ENCODE measurements around the gene IFNA5.

IFNA5 gene

DNA sequence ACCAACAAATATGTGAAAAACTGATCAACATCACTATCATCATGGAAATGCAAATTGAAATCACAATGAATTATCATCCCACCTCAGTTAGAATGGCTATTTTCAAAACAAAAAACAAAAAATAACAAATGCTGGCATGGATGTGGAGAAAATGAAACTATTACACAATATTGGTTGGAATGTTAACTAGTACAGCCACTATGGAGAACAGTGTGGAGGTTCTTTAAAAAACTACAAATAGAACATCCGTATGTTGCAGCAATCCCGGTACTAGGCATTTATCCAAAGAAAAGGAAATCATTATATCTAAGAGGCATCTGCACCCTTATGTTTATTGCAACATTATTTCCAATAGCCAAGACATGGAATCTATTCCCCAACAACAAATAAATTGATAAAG is 9.0 kb upstream of the IFNA5 start:
- no peaks in the 10 kb centered on the region for H3K4me1 ChIP-seq
- peaks cover 23% of the 10 kb centered on the region for H3K27me3 ChIP-seq
- H3K36me3 ChIP-seq, result no peaks in the 10 kb centered on the region
- H3K4me3 ChIP-seq (ENCODE audit: low read depth, low read length), result no peak overlapping the region
- TF ChIP-seq, protein P1, sequence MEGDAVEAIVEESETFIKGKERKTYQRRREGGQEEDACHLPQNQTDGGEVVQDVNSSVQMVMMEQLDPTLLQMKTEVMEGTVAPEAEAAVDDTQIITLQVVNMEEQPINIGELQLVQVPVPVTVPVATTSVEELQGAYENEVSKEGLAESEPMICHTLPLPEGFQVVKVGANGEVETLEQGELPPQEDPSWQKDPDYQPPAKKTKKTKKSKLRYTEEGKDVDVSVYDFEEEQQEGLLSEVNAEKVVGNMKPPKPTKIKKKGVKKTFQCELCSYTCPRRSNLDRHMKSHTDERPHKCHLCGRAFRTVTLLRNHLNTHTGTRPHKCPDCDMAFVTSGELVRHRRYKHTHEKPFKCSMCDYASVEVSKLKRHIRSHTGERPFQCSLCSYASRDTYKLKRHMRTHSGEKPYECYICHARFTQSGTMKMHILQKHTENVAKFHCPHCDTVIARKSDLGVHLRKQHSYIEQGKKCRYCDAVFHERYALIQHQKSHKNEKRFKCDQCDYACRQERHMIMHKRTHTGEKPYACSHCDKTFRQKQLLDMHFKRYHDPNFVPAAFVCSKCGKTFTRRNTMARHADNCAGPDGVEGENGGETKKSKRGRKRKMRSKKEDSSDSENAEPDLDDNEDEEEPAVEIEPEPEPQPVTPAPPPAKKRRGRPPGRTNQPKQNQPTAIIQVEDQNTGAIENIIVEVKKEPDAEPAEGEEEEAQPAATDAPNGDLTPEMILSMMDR (IDR thresholded peaks at IDR 0.05; ENCODE audit: low read depth, low read length), result no peak
- no peak for DNase-seq
- no peaks in the 10 kb centered on the region for H3K9me3 ChIP-seq

DNA sequence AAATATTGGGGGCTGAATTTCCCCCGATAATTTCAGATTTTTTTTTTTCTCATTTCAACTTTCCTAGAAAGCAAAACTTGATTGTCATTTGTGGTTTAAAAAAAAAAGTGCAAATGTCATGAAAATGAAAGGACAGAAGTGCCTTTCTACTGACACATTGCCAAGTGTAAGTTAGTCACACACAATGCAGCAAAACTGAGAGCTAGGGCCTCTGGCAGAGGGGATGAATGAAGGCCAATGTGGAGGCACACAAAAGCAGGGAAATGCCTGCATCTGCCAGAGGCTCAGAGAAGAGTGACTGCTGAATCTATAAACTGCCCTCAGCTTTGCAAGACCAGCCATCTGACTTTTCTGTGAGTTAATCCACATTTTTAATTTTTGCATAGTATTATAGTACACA is 6.8 kb upstream of the IFNA5 start:
- TF ChIP-seq, protein P1 (IDR thresholded peaks at IDR 0.05; ENCODE audit: low read depth, low read length), result no peak
- no peak for DNase-seq
- no peak overlapping the region for H3K4me3 ChIP-seq (ENCODE audit: low read depth, low read length)
- no peaks in the 10 kb centered on the region for H3K9me3 ChIP-seq
- H3K36me3 ChIP-seq, result no peaks in the 10 kb centered on the region
- peaks cover 41% of the 10 kb centered on the region for H3K27me3 ChIP-seq
- no peaks in the 10 kb centered on the region for H3K4me1 ChIP-seq

DNA sequence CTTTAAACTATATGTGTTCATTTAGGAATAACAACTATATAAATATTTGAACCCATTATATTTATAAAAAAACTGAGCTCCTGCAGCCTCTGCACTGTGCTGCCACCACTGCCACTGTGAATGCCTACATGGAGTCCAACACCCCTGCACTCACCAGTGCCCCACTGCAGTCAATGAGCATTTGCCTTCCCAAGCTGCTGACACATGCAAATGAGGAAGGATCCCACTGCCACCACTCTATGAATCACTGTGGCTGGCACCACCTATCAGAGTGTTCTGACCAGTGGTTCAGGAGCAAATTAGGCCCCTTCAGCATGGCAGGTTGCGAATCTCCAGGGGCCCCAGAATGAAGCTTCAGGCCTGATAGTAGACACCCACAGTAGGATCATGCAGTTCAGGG is 9.1 kb downstream of the IFNA5 start:
- TF ChIP-seq, protein P1 (IDR thresholded peaks at IDR 0.05; ENCODE audit: low read depth, low read length), result no peak
- DNase-seq, result no peak
- peaks cover 6% of the 10 kb centered on the region; the same call in 1 of the 2 replicates for H3K27me3 ChIP-seq
- no peaks in the 10 kb centered on the region for H3K9me3 ChIP-seq
- H3K36me3 ChIP-seq, result no peaks in the 10 kb centered on the region
- no peak overlapping the region for H3K4me3 ChIP-seq (ENCODE audit: low read depth, low read length)
- H3K4me1 ChIP-seq, result no peaks in the 10 kb centered on the region; the same call in 1 of the 2 replicates

DNA sequence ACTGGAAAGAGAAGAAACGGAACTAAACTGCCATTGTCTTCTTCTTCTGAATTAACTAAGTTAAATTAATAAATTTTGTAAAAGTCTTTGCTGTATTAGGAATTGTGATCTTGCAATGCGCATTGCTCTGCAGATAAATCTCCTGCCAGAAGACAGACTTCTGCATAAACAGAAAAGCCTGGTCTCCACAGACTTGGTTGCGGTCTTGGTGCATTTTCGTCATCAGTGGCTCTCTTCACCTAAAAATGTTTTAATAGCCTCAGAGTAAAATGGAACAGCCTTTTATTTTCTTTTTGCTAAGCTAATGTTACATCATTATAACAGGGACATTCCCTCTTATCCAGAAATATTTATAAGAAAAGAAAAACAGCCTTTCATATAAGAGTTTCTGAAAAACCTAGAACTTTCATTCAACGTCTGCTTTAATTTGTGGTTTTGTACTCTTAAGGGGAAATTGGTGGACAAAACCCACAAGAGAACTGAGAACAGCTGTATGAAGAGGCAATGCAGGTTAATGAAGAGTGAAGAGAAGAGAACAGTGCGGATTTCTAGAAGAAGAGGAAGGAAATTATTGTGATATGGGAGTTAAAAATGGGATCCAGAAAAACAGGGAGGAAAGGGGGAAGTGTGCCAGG is 10.1 kb downstream of the IFNA5 start:
- Histone ChIP-seq H3K4me1 (no peaks in the 10 kb centered on the region; the same call in 1 of the 2 replicates), H3K27me3 (no peaks in the 10 kb centered on the region), H3K36me3 (no peaks in the 10 kb centered on the region), H3K9me3 (no peaks in the 10 kb centered on the region), H3K4me3 (ENCODE audit: low read depth, low read length) (no peak overlapping the region)
- TF ChIP-seq, protein P1 (IDR thresholded peaks at IDR 0.05; ENCODE audit: low read depth, low read length), result no peak
- DNase-seq, result no peak

DNA sequence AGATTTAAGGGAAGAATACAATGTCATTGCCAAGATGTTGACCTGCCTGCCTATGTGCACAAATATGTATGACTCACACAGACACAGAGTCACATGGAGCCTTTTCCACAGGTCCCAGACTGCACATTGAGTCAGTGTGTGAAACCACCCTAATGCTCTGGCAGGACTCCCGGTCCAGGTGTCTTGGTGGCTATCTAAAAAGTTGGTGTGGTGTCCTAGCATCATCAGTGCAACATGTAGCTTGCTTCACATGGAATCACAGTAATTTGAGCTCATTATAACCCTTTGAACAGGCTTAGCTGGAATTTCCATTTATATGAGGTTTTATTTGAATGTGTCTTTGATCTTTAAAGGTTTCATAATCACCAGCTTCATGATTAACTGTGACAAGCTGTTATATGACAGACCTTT is 10.7 kb downstream of the IFNA5 start:
- Histone ChIP-seq H3K4me1 (no peaks in the 10 kb centered on the region; the same call in 1 of the 2 replicates), H3K27me3 (no peaks in the 10 kb centered on the region), H3K9me3 (no peaks in the 10 kb centered on the region), H3K36me3 (no peaks in the 10 kb centered on the region), H3K4me3 (ENCODE audit: low read depth, low read length) (no peak overlapping the region)
- TF ChIP-seq, protein P1 (IDR thresholded peaks at IDR 0.05; ENCODE audit: low read depth, low read length), result no peak
- no peak for DNase-seq

DNA sequence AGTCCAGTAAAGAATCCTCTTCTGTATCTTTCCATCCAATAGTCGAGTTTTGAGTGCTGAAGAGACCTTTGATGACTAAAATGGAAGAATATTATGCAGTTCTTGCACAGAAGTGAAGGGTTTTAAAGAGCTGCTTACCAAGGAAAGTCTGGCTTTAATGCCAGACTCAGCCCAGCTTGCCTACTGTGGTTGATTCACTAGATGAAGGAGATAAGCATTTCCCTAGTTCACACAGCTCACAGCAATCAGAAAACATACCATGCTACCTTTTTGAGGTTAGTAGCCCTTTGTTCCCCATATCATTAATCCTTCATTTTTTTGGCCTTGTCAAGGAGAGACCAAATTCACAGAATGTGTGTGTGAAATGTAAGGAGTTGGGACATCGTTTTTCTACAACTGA is 15.3 kb downstream of the IFNA5 start:
- TF ChIP-seq, protein P1 (IDR thresholded peaks at IDR 0.05; ENCODE audit: low read depth, low read length), result no peak
- Histone ChIP-seq H3K27me3 (no peaks in the 10 kb centered on the region), H3K4me3 (ENCODE audit: low read depth, low read length) (no peak overlapping the region), H3K4me1 (no peaks in the 10 kb centered on the region; the same call in 1 of the 2 replicates), H3K9me3 (no peaks in the 10 kb centered on the region), H3K36me3 (no peaks in the 10 kb centered on the region)
- no peak for DNase-seq
